ENCODE measurements around the gene DHRSX. TPM values are rescaled to one million over a fixed set of nuclear protein-coding genes. Genes with fewer than 3 reads are reported as not detected.
"Not testable (repeated sequence)": the region's sequence is repeated elsewhere in the genome, so short reads cannot be mapped to it uniquely, and the experiment has no call there.

Gene DHRSX
- total RNA-seq, 1 experiment from 2014 or later, result 24.5 TPM

DNA sequence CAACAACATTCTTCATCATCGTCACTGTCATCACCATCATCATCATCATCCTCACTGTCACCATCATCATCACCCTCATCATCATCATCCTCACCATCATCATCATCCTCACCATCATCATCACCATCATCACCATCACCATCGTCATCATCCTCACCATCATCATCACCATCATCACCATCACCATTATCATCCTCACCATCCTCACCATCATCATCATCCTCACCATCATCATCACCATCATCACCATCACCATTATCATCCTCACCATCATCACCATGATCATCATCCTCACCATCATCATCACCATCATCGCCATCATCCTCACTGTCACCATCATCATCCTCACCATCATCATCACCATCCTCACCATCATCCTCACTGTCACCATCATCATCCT, 18.9 kb upstream of the DHRSX start:
- not testable (repeated sequence) for DNase-seq (ENCODE audit: low read depth)

DNA sequence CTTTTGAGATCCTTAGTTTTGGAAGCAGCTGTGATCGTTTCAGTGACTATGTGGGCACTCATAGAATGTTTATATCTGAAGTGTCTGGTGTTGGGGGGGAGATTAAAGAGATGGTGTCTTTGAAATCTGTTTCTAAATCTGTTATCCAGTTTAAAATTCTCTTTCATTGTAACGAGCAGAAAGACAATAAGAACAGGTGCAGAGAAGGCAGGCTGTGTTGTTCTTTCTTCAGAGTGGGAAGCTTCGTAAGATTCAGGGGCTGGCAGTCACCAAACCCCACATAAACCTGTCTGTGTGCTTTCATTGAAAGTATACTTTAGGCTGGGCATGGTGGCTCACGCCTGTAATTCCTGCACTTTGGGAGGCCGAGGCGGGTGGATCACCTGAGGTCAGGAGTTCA, 16.3 kb upstream of the DHRSX start:
- no peak for DNase-seq (ENCODE audit: low read depth)

- no peak for DNase-seq (ENCODE audit: low read depth)
These were observed 15.8 kb upstream of the DHRSX start for GRCh38 chrX:2516623-2517022.

- DNase-seq (ENCODE audit: low read depth), result no peak
These were observed 13.4 kb upstream of the DHRSX start for GRCh38 chrX:2514131-2514530.

GRCh38 chrX:2513121-2513664, 12.4 kb upstream of the DHRSX start:
- no peak for DNase-seq (ENCODE audit: low read depth)

DNA sequence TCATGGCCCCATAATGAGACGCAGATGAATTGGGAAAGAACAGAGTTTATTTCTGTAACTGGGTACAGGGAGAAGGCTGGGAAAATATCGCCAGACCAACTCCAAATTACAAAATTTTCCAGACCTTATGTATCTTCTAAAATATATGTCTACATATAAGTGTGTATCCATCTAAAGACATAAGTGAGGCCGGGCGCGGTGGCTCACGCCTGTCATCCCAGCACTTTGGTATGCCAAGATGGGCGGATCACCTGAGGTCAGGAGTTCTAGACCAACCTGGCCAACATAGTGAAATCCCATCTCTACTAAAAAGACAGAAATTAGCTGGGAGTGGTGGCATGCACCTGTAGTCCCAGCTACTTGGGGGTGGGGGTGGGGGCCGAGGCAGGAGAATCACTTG, 11.7 kb upstream of the DHRSX start:
- no peak for DNase-seq (ENCODE audit: low read depth)

DNA sequence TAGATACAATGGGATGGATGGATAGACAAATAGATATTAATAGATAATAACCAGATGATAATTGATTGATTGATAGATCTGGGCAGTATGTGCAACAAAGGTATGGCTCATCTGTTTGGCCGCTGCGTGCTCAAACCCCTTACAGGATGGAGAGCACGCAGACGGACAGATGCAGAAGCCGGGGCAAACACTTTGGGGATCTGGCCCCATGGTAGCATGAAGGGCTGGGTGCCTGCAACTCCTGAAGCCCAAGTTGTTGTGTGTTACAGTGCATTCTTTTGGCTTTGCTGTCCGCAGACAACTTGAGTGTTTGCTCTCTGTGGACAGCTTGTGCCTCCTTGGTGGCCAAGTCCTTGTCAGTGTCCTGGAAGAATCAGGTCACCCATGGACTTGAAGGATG, 10.6 kb upstream of the DHRSX start:
- no peak for DNase-seq (ENCODE audit: low read depth)

GRCh38 chrX:2508648-2509335, 8.0 kb upstream of the DHRSX start:
- DNase-seq (ENCODE audit: low read depth), result no peak

DNA sequence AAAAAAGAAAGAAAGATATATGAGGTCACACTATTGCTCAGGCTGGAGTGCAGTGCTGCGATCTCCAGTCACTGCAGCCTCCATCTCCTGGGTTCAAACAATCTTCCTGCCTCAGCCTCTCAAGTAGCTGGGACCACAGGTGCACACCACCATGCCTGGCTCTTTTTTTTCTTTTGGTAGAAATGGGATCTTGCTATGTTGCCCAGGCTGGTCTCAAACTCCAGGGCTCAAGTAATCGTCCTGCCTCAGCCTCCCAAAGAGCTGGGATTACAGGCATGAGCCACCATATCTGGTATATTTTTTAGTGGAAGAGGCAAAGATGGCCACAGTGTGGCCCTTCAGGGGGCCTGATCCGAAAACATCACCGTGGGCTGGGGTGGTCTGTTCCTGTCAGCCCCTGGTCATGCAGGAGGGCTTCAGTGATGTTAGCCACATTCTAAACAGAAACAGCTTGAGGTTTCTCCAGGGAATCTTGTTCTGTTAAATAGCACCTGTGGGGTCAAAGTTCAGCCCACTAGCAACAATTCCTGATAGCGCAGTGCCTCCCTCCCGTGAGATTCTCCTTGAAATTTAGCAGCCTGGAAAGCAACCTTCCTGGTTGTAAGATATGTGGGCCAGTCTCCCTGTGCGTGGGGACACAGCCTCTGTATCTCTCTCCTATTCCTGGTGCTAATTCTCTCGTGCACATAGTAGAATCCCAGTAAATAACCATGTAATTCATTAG, 7.3 kb upstream of the DHRSX start:
- no peak for DNase-seq (ENCODE audit: low read depth)

DNA sequence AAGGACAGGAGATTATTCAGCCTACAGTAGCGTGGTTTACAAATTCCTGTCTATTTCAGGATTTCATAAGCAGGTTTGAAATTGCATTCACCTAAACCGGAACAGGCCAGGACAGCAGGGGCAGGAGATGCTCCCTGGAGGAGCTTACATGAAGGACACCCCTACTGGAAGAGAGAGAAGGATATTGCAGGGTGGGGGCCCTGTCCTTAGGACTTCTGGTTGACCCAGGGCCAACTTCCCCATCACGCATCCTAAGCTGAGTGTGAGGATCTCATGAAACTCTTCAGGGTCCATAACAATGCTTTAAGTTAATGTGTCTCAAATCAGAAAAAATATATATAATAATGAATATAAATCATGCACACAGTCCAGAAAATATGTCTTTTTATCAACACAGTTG, 6.4 kb upstream of the DHRSX start:
- DNase-seq (ENCODE audit: low read depth), result no peak

DNA sequence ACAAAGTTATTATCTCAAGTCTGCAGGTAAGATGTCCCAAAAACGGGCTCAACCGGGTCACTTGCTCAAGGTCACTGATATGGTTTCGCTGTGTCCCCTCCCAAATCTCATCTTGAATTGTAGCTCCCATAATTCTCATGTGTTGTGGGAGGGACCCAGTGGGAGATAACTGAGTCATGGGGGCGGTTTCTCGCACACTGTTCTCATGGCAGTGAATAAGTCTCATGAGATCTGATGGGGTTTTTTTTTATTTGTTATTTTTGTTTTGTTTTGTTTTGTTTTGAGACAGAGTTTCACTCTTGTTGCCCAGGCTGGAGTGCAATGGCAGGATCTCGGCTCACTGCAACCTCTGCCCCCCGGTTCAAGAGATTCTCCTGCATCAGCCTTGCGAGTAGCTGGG, 4.6 kb upstream of the DHRSX start:
- not testable (repeated sequence) for DNase-seq (ENCODE audit: low read depth)

- no peak for DNase-seq (ENCODE audit: low read depth)
These were observed 4.0 kb upstream of the DHRSX start for GRCh38 chrX:2504706-2505332.

DNA sequence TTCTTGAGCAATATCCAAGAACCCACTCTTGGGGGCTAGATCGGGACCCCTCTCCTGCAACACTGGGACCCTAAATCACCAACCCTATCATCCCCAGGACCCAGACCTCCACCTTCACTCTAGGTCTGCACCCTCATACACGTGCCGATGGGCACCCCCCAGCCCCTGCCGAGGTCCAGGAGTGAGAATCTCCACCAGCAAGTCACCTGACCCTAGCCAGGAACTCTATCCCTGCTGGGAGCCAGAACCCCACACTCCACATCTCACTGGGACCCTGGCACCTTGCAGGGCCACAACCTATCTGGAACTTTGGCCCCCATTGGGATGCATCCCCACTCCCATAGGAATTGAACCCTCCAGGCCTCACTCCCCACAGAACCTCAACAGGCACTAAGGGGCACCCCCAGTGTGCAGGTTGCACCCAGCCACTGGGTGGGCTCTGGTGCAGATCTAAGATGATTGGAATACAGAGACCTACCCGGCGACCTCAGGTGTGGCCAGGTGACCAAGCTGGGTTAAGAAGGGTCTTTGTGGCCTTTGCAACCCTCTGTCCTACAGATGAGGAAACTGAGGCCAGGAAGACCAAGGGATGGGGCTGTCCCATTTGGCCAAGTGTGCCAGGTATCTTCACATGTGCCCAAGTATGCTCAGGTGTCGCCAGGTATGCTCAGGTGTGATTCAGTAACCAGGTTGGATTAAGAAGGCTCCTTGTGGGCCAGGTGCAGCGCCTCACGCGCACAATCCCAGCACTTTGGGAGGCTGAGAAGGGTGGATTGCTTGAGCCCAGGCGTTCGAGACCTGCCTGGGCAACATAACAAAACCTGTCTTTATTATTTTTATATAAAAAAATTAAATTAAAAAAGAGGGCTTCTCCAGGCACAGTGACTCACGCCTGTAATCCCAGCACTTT, 3.1 kb upstream of the DHRSX start:
- DNase-seq (ENCODE audit: low read depth), result no peak

DNA sequence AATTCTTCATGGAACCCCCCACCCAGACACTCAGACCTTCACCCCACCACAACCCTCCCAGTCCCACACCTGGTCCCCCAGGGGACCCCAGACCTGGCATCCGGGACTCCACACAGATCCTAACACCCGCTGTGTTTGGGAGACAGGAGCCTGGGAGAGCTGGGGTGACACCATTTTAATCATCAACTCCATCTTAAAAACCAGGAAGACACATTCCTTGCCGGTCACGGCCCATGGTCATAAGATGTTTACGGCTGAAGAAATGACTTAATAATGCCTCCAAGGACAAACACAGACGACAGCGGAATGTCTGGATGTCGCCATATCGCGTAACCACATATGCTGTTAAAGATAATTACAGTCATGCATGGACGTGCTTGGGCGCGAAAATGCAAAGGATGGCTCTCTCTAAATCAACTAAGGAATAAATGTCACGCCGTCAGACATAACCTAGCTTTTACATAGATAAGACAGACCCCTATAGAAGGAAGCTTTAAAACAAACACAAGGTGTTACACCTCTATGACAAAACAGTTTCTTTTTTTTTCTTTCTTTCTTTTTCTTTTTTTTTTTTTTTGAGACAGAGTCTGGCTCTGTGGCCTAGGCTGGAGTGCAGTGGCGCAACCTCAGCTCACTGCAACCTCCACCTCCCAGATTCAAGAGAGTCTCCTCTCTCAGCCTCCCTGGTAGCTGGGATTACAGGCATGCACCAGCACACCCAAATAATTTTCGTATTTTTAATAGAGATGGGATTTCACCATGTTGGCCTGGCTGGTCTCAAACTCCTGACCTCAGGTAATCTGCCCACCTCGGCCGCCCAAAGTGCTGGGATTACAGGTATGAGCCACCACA, 2.1 kb upstream of the DHRSX start:
- DNase-seq (ENCODE audit: low read depth), result peak; percentile 41

DNA sequence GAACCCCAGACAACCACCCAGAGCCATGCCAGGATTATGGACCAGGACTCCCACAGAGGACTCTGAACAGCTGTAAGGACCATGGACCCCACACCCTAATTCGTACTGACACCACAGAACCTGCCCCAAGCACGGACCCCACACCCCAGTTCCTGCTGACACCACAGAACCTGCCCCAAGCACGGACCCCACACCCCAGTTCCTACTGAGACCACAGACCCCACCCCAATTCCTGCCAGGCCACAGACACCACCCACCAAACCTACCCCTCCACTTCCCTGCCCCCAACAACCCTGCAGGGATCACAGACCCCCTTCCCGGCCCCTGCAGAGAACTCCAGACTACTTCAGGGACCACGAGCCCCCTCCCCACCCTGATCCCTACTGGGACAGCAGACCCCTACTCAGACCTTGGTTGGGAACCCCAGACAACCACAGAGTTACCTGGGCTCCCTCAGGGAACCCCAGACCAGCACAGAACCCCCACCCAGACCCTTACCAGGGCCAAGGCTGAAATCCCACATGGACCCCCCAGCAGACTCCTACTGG, 1.4 kb upstream of the DHRSX start:
- DNase-seq (ENCODE audit: low read depth), result no peak

DNA sequence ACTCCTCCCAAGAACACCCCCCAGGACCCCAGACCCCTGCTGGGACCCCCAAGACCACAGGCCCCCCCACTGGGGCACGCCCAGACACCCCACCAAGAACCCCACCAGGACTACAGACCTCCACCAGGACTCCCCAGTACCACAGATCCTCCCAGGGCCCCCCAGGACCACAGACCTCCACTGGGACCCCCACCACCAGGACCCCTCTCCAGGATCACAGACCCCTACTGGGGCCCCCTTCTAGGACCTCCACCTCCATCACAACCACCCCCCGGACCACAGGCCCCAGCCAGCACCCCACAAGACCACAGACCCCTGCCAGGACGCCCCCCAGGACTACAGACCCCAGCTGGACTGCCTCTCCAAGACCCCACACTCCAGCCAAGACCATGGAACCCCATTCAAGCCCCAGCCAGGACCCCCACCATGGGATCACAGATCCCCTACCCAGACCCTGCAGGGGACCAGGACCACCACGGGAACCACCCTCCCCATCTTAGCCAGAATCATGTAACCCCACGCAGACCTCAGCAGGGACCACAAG, 855 bp upstream of the DHRSX start:
- no peak for DNase-seq (ENCODE audit: low read depth)

DNA sequence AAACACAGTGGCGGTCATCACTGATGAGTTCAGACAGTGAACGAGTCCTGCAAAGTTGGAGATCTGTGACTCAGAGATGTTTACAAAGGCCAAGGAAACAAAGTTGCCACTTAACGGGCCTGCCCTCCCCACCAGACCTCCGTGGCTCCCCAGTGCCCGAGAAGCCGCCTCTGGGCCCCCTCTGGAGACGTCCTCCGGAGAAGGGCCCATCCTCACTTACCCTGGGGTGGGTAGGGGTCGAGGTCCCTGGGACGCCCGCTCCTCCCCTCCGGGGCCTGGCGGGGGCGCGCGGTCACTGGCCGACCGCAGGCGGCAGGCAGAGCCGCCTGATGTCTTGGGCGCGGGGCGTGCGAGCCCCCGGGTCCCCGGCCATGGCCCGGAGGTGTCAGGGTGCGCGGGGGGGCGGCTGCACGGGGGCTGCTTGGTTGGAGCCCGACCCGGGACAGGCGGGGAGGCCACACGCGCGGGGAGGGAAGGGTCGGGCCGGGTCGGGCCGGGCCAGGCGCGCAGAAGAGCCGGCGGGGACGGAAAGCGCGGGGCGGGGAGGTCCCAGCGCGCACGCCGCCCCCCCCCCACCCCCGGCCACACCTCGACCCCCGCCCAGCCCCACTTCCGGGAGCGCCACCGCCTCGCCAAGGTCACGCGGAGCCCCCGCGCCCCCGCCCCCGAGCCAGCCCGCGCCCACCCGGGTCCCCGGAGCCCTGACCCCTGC, 529 bp downstream of the DHRSX start:
- DNase-seq (ENCODE audit: low read depth), result peak; percentile 68

- no peak for DNase-seq (ENCODE audit: low read depth)
These were observed 1.3 kb downstream of the DHRSX start for GRCh38 chrX:2499507-2499906.

GRCh38 chrX:2498781-2499302, 1.9 kb downstream of the DHRSX start:
- no peak for DNase-seq (ENCODE audit: low read depth)
